ENCODE results near the gene IRS1.
"Not testable (repeated sequence)": the region's sequence is repeated elsewhere in the genome, so short reads cannot be mapped to it uniquely, and the experiment has no call there.

The IRS1 gene, protein sequence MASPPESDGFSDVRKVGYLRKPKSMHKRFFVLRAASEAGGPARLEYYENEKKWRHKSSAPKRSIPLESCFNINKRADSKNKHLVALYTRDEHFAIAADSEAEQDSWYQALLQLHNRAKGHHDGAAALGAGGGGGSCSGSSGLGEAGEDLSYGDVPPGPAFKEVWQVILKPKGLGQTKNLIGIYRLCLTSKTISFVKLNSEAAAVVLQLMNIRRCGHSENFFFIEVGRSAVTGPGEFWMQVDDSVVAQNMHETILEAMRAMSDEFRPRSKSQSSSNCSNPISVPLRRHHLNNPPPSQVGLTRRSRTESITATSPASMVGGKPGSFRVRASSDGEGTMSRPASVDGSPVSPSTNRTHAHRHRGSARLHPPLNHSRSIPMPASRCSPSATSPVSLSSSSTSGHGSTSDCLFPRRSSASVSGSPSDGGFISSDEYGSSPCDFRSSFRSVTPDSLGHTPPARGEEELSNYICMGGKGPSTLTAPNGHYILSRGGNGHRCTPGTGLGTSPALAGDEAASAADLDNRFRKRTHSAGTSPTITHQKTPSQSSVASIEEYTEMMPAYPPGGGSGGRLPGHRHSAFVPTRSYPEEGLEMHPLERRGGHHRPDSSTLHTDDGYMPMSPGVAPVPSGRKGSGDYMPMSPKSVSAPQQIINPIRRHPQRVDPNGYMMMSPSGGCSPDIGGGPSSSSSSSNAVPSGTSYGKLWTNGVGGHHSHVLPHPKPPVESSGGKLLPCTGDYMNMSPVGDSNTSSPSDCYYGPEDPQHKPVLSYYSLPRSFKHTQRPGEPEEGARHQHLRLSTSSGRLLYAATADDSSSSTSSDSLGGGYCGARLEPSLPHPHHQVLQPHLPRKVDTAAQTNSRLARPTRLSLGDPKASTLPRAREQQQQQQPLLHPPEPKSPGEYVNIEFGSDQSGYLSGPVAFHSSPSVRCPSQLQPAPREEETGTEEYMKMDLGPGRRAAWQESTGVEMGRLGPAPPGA (N-terminal part only)

DNA sequence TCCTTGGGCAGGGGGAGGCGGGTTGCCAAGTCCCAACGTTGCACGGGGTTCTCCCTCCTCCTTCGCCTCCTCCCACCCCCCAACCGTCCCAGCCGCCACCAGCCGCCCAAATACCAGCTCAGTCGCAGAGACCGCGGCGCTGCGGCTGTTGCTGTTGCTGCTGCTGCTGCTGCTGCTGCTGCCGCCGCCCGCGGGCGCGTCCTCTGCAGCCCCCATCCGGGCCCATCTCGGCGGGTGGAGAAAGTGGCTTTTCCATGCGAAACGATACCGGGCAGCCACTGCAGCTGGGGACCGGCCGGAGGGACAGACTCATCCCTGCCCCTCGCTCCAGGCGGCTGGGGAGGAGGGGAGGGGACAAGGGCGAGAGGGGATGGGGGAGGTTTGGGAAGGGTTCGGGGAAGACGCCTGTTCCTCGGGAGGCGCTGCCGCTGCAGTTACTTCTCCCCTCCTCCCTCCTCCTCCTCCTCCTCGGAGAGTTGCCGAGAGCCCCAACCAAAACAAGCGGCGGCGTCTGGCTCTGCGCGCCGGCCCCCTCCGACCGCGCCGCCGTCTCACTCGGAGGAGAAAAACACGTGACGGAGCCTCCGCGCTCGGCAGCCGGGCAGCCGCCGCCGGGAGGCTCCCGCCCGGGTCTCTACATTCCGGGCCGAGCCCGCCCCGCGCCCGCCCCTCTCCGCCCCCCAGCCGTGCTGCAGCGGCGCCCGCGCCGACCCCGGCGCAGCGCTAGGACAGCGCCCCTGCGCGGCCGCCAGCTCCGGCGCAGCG, at the start of gene IRS1:
Gene IRS1, minus strand, starts transcription at position 610 of the 765 bp plus-strand sequence. CDS start 1,082 bp downstream, outside the sequence.
- Histone ChIP-seq H3K9me3 (ENCODE audit: control insufficient read depth, insufficient read depth, low read length) (no peaks in the 10 kb centered on the region), H3K4me3 (ENCODE audit: low read depth, low read length) (peak within 1 kb of the TSS; percentile 84), H3K27me3 (ENCODE audit: control insufficient read depth, insufficient read depth, low read length) (no peaks in the 10 kb centered on the region), H3K36me3 (ENCODE audit: control insufficient read depth, insufficient read depth, low read length) (peaks cover 20% of the 10 kb centered on the region), H3K9ac (ENCODE audit: low read depth, low read length) (no peak within 1 kb of the TSS), H3K4me1 (ENCODE audit: control insufficient read depth, insufficient read depth, low read length) (no peaks in the 10 kb centered on the region)

DNA sequence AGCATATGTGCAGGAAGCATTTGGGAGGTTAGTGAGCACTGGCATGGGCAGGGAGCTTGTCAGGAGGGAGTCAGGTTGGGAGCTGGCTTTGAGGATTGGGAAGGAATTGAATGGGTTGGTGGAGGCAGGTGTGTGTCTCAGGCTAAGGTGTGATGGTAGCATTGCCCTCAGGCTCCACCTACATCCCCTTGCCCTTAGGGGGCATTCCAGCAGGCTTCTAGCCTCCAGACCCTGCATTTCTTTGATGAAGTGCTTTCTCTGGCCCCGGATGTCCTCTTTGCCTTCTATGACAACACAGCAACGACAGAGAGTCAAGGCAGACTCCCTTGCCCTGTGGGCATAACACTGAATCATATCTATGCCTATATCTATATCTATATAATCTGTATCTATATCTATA, 49.7 kb upstream of the IRS1 start:
- H3K4me3 ChIP-seq (ENCODE audit: low read depth, low read length) = no peak overlapping the region
- H3K27me3 ChIP-seq (ENCODE audit: control insufficient read depth, insufficient read depth, low read length) = no peaks in the 10 kb centered on the region
- H3K9me3 ChIP-seq (ENCODE audit: control insufficient read depth, insufficient read depth, low read length) = no peaks in the 10 kb centered on the region
- H3K9ac ChIP-seq (ENCODE audit: low read depth, low read length) = no peak overlapping the region
- no peaks in the 10 kb centered on the region for H3K4me1 ChIP-seq (ENCODE audit: control insufficient read depth, insufficient read depth, low read length)
- H3K36me3 ChIP-seq (ENCODE audit: control insufficient read depth, insufficient read depth, low read length) = no peaks in the 10 kb centered on the region

DNA sequence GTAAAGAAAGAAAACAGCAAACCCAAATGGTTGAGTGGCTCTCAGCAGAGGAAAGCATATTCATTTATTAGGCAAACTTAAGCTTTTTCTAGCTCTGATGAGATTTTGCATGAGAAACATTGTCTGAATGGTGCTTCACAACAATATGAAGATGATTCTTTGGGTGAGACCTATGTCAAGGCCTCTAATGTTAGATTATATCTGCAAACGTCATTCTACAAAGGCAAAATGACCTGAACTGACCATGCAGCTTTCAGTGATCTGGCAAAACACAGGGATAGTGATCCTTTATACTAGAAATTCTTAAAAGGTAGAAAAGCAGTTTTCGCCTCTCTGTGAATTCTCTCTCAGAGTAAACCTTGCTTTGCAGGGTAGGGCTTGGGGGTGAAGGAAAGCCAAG, 47.9 kb upstream of the IRS1 start:
- Histone ChIP-seq H3K9ac (ENCODE audit: low read depth, low read length) (no peak overlapping the region), H3K9me3 (ENCODE audit: control insufficient read depth, insufficient read depth, low read length) (no peaks in the 10 kb centered on the region), H3K4me1 (ENCODE audit: control insufficient read depth, insufficient read depth, low read length) (no peaks in the 10 kb centered on the region), H3K36me3 (ENCODE audit: control insufficient read depth, insufficient read depth, low read length) (no peaks in the 10 kb centered on the region), H3K27me3 (ENCODE audit: control insufficient read depth, insufficient read depth, low read length) (no peaks in the 10 kb centered on the region), H3K4me3 (ENCODE audit: low read depth, low read length) (no peak overlapping the region)

DNA sequence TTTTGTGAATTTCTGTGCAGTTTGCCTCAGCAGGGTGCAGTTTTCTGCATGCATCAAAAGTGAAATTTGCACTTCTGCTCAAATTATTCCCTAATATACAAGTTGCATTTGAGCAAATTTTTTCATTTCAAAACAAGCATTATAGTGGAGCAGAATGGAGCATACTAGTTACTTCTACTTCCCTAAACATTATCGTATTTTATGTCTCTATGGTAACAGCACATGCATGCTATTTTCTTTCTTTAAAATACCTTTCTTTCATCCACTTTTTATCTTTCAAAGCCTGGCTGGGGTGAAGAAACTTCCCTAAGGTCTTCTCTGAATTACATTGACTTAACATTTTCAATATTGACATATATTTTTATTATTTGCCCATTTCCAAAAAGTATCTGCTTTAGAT, 47.5 kb upstream of the IRS1 start:
- H3K4me3 ChIP-seq (ENCODE audit: low read depth, low read length) = no peak overlapping the region
- H3K36me3 ChIP-seq (ENCODE audit: control insufficient read depth, insufficient read depth, low read length) = no peaks in the 10 kb centered on the region
- no peaks in the 10 kb centered on the region for H3K27me3 ChIP-seq (ENCODE audit: control insufficient read depth, insufficient read depth, low read length)
- H3K4me1 ChIP-seq (ENCODE audit: control insufficient read depth, insufficient read depth, low read length) = no peaks in the 10 kb centered on the region
- no peak overlapping the region for H3K9ac ChIP-seq (ENCODE audit: low read depth, low read length)
- H3K9me3 ChIP-seq (ENCODE audit: control insufficient read depth, insufficient read depth, low read length) = no peaks in the 10 kb centered on the region

DNA sequence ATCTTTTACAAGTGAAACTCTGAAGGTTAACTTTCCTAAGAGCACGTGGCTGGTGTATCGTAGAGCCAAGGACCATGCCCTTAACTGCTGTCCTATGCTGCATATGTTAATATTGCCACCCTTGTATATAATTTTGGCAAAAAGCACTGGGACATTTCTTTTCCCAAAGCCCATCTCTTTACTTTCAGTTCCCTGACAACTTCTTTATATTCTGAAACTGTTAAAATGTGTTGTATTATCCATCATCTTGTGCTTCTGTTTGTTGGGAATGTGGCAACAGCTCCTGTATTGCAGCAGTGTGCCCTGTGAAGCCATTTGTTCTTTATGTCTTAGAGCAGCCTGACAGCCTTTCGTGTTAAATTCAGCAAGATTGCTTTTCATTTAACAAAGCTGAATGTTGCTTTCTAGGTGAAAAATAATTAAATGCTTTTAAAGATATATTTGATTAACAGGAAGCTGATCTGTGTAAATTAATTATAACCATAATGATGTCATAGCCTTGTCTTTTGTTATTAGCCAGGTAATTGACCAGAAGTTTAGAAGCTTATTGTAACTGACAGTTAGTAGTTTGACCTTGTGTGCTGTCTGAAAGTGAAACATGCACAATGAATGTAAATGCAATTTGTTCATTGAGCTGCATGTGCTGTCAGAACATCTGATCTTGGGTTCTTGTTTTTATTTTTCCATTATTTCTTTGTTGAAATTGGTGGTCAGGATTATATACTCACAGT, 45.9 kb upstream of the IRS1 start:
- Histone ChIP-seq H3K4me1 (ENCODE audit: control insufficient read depth, insufficient read depth, low read length) (no peaks in the 10 kb centered on the region), H3K9ac (ENCODE audit: low read depth, low read length) (no peak overlapping the region), H3K9me3 (ENCODE audit: control insufficient read depth, insufficient read depth, low read length) (no peaks in the 10 kb centered on the region), H3K27me3 (ENCODE audit: control insufficient read depth, insufficient read depth, low read length) (no peaks in the 10 kb centered on the region), H3K36me3 (ENCODE audit: control insufficient read depth, insufficient read depth, low read length) (no peaks in the 10 kb centered on the region), H3K4me3 (ENCODE audit: low read depth, low read length) (no peak overlapping the region)

DNA sequence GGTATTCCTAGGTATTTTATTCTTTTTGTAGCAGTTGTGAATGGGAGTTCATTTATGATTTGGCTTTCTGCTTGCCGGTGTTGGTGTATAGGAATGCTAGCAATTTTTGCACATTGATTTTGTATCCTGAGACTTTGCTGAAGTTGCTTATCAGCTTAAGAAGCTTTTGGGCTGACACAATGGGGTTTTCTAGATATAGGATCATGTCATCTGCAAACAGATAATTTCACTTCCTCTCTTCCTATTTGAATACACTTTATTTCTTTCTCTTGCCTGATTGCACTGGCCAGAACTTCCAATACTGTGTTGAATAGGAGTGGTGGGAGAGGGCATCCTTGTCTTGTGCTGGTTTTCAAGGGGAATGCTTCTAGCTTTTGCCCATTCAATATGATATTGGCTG, 43.4 kb upstream of the IRS1 start:
- H3K4me3 ChIP-seq (ENCODE audit: low read depth, low read length); H3K36me3 ChIP-seq (ENCODE audit: control insufficient read depth, insufficient read depth, low read length); H3K9ac ChIP-seq (ENCODE audit: low read depth, low read length); H3K27me3 ChIP-seq (ENCODE audit: control insufficient read depth, insufficient read depth, low read length); H3K9me3 ChIP-seq (ENCODE audit: control insufficient read depth, insufficient read depth, low read length); H3K4me1 ChIP-seq (ENCODE audit: control insufficient read depth, insufficient read depth, low read length): not testable (repeated sequence)

DNA sequence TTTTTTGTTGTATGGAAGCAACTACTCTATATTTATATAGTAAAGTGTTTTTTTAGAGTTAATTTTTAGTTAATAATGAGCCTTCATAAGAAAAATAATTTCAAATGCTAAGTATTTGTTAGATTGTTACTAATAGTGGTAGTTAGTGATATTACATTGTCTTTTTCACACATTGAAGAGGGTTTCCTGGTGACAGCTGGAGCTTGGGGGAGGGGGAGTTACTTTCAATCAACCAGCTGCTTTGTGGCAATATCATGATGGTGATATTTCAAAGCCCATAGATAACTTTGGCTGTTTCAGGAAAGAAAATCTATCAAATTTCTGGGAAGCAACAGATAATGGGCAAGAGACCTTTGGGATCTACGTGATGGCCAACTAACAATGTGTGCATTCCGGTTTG, 40.3 kb upstream of the IRS1 start:
- no peaks in the 10 kb centered on the region for H3K4me1 ChIP-seq (ENCODE audit: control insufficient read depth, insufficient read depth, low read length)
- H3K4me3 ChIP-seq (ENCODE audit: low read depth, low read length) = no peak overlapping the region
- no peak overlapping the region for H3K9ac ChIP-seq (ENCODE audit: low read depth, low read length)

DNA sequence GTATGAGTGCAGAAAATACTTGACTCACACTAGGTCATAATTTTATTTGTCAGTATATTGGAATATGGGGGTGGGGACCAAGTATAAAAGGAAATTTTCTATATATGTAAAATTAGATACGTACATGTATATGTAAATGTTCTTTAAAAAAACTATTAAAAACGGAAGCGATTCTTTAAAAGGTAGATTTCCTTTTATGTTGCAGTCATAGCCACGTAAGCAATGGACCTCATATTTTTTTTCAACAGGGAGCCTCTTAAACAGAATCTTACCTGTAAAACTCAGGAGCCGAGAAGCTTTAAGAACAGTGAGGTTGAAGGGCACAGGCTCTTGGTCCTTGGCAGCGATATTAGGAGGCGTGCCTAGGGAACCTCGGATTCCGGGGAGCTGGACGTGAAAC, 39.5 kb upstream of the IRS1 start:
- peak overlapping the region; percentile 3 for H3K9ac ChIP-seq (ENCODE audit: low read depth, low read length)
- no peaks in the 10 kb centered on the region for H3K4me1 ChIP-seq (ENCODE audit: control insufficient read depth, insufficient read depth, low read length)
- H3K36me3 ChIP-seq (ENCODE audit: control insufficient read depth, insufficient read depth, low read length) = no peaks in the 10 kb centered on the region
- no peak overlapping the region for H3K4me3 ChIP-seq (ENCODE audit: low read depth, low read length)
- no peaks in the 10 kb centered on the region for H3K27me3 ChIP-seq (ENCODE audit: control insufficient read depth, insufficient read depth, low read length)
- no peaks in the 10 kb centered on the region for H3K9me3 ChIP-seq (ENCODE audit: control insufficient read depth, insufficient read depth, low read length)

More for the DNA sequence above, 40.3 kb upstream of the IRS1 start:
- Histone ChIP-seq H3K9me3 (ENCODE audit: control insufficient read depth, insufficient read depth, low read length) (no peaks in the 10 kb centered on the region), H3K27me3 (ENCODE audit: control insufficient read depth, insufficient read depth, low read length) (no peaks in the 10 kb centered on the region), H3K36me3 (ENCODE audit: control insufficient read depth, insufficient read depth, low read length) (no peaks in the 10 kb centered on the region)

DNA sequence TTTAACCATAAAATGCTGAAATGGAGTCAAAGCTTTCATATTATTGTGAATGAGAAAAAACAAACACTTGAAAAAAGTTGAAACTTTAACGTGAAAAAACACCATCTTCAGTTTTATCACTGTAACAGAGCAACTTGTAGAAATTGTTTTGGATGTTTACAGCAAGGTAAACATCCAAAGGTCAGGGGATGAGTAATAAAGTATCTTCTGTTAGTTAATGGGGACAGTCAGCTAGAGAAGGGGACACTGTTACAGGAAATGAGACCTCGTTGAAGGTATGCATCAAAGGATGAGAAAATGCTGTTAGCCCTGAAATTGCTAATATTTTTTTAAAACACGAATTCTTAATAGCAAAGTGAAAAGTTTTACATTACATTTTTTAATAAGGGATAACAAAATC, 39.1 kb upstream of the IRS1 start:
- no peaks in the 10 kb centered on the region for H3K36me3 ChIP-seq (ENCODE audit: control insufficient read depth, insufficient read depth, low read length)
- no peaks in the 10 kb centered on the region for H3K9me3 ChIP-seq (ENCODE audit: control insufficient read depth, insufficient read depth, low read length)
- no peak overlapping the region for H3K9ac ChIP-seq (ENCODE audit: low read depth, low read length)
- H3K27me3 ChIP-seq (ENCODE audit: control insufficient read depth, insufficient read depth, low read length) = no peaks in the 10 kb centered on the region
- H3K4me1 ChIP-seq (ENCODE audit: control insufficient read depth, insufficient read depth, low read length) = no peaks in the 10 kb centered on the region
- no peak overlapping the region for H3K4me3 ChIP-seq (ENCODE audit: low read depth, low read length)

DNA sequence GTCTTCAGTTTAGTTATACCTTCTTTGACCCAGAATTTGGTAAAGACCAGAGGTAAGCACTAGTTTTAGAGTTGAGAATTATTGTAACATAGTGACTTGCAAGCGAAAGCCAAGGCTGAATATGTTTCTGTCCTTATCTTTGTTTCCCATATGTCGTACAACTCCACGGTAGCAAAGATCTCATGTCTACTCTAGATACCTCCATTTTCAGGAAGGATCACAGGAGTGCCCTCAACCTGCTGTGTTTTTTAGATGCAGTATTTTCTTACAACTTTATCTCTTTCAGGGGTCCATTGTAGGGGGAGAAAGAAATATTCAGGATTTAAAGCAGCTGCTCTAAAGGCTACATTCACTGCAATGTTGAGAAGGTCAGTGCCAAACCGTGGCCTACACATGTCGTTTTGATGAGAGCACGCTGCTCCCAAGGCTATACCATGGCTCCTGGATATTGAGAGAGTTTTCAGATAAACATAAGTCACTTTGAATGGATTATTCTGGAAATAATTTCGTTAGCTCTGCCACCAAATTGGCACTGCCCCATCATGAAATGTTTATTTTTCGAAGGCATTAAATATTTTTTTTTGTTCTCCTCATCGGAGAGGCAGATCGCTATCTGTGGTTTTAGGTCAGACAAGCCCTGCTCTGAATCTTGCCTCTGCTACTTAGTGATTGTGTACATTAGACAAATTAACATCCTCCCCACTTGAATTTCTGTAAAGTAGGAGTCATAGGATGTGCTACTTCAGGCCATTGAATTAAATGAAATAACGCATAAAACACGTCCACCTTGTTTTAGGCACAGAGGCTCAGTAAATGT, 38.4 kb upstream of the IRS1 start:
- no peaks in the 10 kb centered on the region for H3K27me3 ChIP-seq (ENCODE audit: control insufficient read depth, insufficient read depth, low read length)
- H3K4me3 ChIP-seq (ENCODE audit: low read depth, low read length) = no peak overlapping the region
- H3K9ac ChIP-seq (ENCODE audit: low read depth, low read length) = no peak overlapping the region
- H3K9me3 ChIP-seq (ENCODE audit: control insufficient read depth, insufficient read depth, low read length) = no peaks in the 10 kb centered on the region
- H3K4me1 ChIP-seq (ENCODE audit: control insufficient read depth, insufficient read depth, low read length) = no peaks in the 10 kb centered on the region
- no peaks in the 10 kb centered on the region for H3K36me3 ChIP-seq (ENCODE audit: control insufficient read depth, insufficient read depth, low read length)

Measured in iPS-15b (cell line).